ENCODE results near the gene ZNF432.
A peak's percentile ranks its signal among the peaks of the same experiment; 100 is the strongest.

- TF ChIP-seq CTCF (IDR thresholded peaks at IDR 0.05) (peak; percentile 17), EZH2 (IDR thresholded peaks at IDR 0.05) (no peak)
Observed at GRCh38 chr19:52095172-52096014, 46.8 kb upstream of the ZNF432 start, which contains the start of gene ZNF841.
